Measurements from ENCODE around the gene CARD11.

The CARD11 gene

GRCh38 chr7:3043544-3044371 is at the start of gene CARD11:
CARD11 (minus strand) TSS chr7:3043867; CDS start chr7:2958506, 85,361 bp downstream.
- DNase-seq (ENCODE audit: low read depth, low spot score), result no peak

- no peak for DNase-seq (ENCODE audit: low read depth, low spot score)
Observed at GRCh38 chr7:3092468-3092867, 48.8 kb upstream of the CARD11 start.

DNA sequence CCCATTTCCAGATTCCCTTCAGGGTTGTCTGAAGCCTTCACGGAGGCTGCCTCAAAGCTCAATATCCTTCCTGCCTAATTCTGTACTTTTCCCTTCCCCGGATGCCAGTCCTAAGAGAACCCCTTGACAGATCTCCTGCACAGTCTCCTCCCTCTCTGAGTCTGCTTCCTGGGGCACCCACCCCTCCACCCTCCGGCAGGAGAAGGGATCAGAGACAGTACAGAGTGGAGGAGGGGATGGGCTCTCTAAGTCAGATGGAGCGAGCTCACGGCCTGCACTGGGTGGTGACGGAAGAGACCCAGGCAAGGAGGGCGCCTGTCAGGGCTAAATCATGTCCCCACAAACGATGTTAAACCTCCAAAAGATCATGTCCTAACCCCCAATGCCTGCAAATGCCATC is 48.0 kb upstream of the CARD11 start:
- DNase-seq (ENCODE audit: low read depth, low spot score), result no peak

DNA sequence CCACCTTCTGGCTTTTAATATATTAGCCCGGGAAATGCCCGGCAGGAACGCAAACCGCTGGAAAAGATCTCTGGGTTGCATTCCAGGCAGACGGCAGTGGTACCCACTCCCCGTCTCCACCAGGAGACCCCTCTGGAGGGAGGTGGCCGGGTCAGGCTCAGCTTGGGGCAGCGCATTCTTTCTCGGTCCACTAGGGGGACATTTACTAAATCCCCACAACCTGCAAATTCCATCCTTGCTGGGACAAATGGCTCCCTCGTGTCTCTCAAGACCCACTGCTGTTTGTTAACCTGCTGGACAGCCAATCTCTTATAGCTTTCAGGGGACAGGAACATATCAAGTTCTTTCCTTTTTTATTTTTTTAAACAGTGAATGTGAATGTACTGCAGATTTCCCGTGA is 45.8 kb upstream of the CARD11 start:
- DNase-seq (ENCODE audit: low read depth, low spot score), result peak; percentile 20

- DNase-seq (ENCODE audit: low read depth, low spot score), result peak; percentile 48
Observed at GRCh38 chr7:3087243-3087755, 43.6 kb upstream of the CARD11 start.

DNA sequence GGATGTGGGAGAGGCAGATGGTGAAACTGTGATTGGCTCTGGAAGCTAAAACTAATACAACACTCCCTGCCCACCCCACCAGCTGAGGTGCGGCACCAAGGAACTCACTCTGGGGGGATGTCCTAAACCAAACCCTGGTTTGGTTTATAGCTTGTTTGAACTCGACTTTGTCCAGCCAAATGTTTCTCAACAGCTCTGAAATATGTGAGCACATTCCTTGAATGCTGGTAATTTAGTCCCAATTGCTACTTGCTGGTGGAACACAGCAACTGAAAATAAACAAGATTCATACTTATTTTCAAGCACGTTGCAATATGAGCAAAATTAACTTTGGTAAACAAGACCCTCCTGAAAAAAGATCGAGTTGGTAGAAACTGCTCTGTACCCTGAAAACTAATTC is 39.7 kb upstream of the CARD11 start:
- DNase-seq (ENCODE audit: low read depth, low spot score), result no peak

- no peak for DNase-seq (ENCODE audit: low read depth, low spot score)
Observed at GRCh38 chr7:3082831-3083230, 39.2 kb upstream of the CARD11 start.

GRCh38 chr7:3082386-3082785 is 38.7 kb upstream of the CARD11 start:
- no peak for DNase-seq (ENCODE audit: low read depth, low spot score)

GRCh38 chr7:3080106-3080505 is 36.4 kb upstream of the CARD11 start:
- no peak for DNase-seq (ENCODE audit: low read depth, low spot score)

DNA sequence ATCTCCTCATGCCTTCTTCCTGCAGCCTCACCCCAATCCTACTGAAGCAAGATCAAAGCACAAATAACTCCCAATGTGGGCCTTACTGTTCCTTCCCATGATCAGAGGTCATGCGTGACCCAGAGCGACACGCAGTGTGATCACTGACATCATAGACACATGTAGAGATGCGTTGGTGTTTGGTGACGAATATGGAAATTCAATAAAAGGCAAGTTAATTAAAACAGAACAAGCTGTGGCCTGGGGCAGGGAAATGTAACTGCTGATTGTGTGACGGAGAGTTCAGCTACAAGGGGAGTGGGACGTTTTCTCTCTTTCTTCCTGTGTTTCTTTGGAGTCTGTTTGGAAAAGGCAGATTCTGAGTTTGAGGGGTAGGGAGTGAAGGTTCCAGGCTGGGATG is 34.8 kb upstream of the CARD11 start:
- DNase-seq (ENCODE audit: low read depth, low spot score), result no peak

DNA sequence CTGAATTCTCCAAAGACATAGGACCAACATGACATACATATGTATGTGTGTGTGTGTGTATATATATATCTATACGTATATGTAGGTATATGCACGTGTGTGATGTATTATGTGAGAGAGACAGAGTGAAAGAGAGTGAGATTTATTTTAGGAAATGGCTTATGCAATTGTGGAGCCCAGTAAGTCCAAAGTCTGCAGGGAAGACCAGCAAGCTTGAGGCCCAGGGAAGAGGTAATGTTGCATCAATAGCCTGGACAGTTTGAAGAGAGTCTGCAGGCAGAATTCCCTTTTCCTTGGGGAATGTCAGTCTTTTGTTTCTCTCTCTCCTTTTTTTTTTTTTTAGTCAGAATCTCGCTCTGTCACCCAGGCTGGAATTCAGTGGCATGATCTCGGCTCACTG is 33.0 kb upstream of the CARD11 start:
- no peak for DNase-seq (ENCODE audit: low read depth, low spot score)

GRCh38 chr7:3076163-3076562 is 32.5 kb upstream of the CARD11 start:
- DNase-seq (ENCODE audit: low read depth, low spot score), result no peak

DNA sequence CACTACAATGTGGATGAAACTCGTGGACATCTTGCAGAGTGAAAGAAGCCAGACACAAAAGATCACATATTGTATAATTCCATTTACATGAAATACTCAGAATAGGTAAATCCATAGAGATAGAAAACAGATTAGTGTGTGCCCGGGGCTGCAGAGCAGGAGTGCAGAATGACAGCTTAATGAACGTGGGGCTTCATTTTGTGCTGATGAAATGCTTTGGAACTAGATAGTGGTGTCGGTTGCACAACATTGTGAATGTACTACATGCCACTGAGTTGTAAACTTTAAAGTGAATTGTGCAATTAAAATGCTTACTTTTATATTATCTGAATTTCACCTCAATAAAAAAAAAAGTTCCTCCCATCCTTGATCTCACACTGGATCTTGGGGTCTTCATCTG is 31.8 kb upstream of the CARD11 start:
- no peak for DNase-seq (ENCODE audit: low read depth, low spot score)

- DNase-seq (ENCODE audit: low read depth, low spot score), result no peak
Observed at GRCh38 chr7:3074459-3074821, 30.8 kb upstream of the CARD11 start.

GRCh38 chr7:3073763-3074458 is 30.2 kb upstream of the CARD11 start:
- DNase-seq (ENCODE audit: low read depth, low spot score), result no peak

GRCh38 chr7:3070908-3071307 is 27.2 kb upstream of the CARD11 start:
- no peak for DNase-seq (ENCODE audit: low read depth, low spot score)

GRCh38 chr7:3069771-3070449 is 26.2 kb upstream of the CARD11 start:
- DNase-seq (ENCODE audit: low read depth, low spot score), result no peak

DNA sequence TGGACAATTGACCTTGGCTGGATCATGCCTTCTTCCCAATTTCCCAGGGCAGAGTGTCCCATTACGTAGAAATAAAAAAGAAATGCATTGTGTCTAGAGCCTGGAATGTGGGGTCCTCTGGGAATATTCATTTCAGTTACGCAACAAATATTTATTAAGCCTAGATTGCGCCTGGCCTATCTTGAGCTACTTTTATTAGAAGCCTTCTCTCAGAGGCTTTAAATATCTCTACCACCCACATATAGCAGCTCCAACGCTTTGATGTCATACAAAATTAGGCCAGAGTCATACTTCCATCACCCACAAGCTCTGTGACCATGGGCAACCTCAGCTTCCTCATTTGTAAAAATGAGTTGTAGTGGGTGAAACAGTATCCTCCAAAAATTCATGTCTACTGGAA is 24.9 kb upstream of the CARD11 start:
- DNase-seq (ENCODE audit: low read depth, low spot score), result no peak

DNA sequence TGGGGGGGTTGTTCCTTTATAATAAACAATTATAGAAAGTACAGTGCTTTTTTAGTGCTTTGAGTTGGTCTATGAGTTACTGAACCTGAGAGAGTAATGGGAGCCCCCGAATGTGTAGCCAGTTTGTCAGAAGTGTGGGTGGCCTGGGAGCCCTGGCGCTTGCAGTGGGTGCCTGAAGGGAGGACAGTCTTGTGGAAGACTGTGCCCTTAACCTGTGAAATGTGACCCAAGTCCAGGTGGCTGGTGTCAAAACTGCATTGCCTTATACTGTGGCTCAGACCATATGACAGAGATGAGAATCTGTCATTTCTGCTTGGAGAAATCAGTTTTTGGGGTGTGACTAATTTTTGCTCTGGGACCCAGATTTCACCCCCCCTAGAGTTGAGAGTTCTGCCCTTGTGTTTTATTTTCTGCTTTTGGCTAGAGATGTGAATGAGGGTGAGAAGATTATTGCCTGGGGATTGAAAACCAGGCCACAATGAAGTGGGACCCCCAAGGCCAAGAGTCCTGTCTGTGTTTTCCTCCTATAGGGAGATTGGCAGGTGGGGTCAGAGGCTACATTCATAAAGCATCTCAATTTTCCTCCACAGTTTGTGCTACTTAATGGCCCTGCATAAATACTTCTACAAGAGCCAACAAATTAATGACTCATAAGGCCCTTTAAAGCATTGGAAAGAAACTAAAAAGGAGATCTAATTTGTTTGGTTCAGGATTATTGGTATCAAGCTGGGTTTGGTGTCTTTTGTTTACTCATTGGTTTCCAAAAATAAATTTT is 24.1 kb upstream of the CARD11 start:
- DNase-seq (ENCODE audit: low read depth, low spot score), result no peak

DNA sequence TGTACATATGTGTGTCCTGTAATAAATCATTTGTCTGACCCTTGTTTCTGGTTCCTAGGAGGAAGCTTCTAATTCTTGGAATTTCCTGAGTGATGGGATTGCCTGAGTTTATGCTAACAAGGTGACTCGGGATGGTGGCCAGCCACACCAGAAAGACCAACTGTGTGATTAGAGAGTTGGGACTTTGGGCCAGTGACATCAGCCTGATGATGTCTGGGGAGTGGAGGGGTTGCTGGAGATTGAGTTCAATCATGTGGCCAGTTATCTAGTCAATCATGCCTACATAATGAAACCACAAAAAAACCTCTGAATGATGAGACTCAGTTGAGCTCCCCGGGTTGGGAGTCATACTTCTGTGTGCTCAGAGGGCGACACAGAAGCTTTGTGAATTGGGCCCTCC is 23.5 kb upstream of the CARD11 start:
- peak; percentile 16 for DNase-seq (ENCODE audit: low read depth, low spot score)

DNA sequence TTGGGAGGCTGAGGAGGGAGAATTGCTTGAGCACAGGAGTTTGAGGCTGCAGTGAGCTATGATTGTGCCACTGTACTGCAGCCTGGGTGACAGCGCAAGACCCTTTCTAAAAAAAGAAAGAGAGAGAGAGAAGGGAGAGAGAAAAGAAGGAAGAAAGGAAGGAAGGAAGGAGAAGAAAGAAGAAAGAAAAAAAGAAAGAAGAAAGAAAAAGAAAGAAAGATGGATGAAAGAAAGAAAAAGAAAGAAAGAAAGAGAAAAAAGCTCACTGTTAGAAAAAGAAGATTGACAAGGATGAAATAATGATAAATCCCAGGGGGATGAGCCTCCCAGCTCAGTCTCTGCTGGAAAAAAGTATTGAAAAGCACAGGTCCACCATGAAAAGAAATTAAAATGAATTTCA is 22.8 kb upstream of the CARD11 start:
- no peak for DNase-seq (ENCODE audit: low read depth, low spot score)

- peak; percentile 13 for DNase-seq (ENCODE audit: low read depth, low spot score)
Observed at GRCh38 chr7:3065724-3066143, 22.1 kb upstream of the CARD11 start.
